ENCODE results near the gene HTT.
"Not testable (repeated sequence)": the region's sequence is repeated elsewhere in the genome, so short reads cannot be mapped to it uniquely, and the experiment has no call there.

Gene HTT

GRCh38 chr4:3046623-3047022, 27.9 kb upstream of the HTT start:
- DNase-seq = no peak

- peak in 2 of 4 experiments; percentile 23 to 49 for DNase-seq
These were observed 26.8 kb upstream of the HTT start for GRCh38 chr4:3047464-3048286.

- DNase-seq = not testable (repeated sequence)
These were observed 23.2 kb upstream of the HTT start for GRCh38 chr4:3051141-3051897.

- no peak for DNase-seq
These were observed 20.2 kb upstream of the HTT start for GRCh38 chr4:3054169-3054759.

- no peak for DNase-seq
These were observed 14.5 kb upstream of the HTT start for GRCh38 chr4:3059943-3060342.

- DNase-seq = no peak
These were observed 13.5 kb upstream of the HTT start for GRCh38 chr4:3060946-3061345.

GRCh38 chr4:3062471-3062870, 12.0 kb upstream of the HTT start:
- no peak for DNase-seq

GRCh38 chr4:3065551-3065950, 8.9 kb upstream of the HTT start:
- DNase-seq = no peak

- no peak for DNase-seq
These were observed 7.6 kb upstream of the HTT start for GRCh38 chr4:3066836-3067400.

- DNase-seq = no peak
These were observed 6.9 kb upstream of the HTT start for GRCh38 chr4:3067473-3068001.

- no peak for DNase-seq
These were observed 4.8 kb upstream of the HTT start for GRCh38 chr4:3069661-3070199.

- no peak for DNase-seq
These were observed 3.6 kb upstream of the HTT start for GRCh38 chr4:3070709-3071500.

- DNase-seq = no peak
These were observed 2.7 kb upstream of the HTT start for GRCh38 chr4:3071811-3072210.

GRCh38 chr4:3073158-3074077, 1.1 kb upstream of the HTT start:
- no peak for DNase-seq

- peak in 1 of 4 experiments; percentile 17 for DNase-seq
These were observed 568 bp downstream of the HTT start for GRCh38 chr4:3074846-3075651.

GRCh38 chr4:3075652-3075981, 1.1 kb downstream of the HTT start:
- DNase-seq = no peak

- no peak for DNase-seq
These were observed 3.3 kb downstream of the HTT start for GRCh38 chr4:3077796-3078195.

GRCh38 chr4:3079694-3080123, 5.2 kb downstream of the HTT start:
- no peak for DNase-seq

GRCh38 chr4:3082925-3083515, 8.5 kb downstream of the HTT start:
- no peak for DNase-seq

- no peak for DNase-seq
These were observed 9.3 kb downstream of the HTT start for GRCh38 chr4:3083732-3084131.
